Measurements from ENCODE around the gene NBPF3. TPM values are rescaled to one million over a fixed set of nuclear protein-coding genes. Genes with fewer than 3 reads are reported as not detected.
"Not testable (repeated sequence)": the region's sequence is repeated elsewhere in the genome, so short reads cannot be mapped to it uniquely, and the experiment has no call there.

Gene NBPF3
- total RNA-seq, 1 donor: 13.6 TPM

DNA sequence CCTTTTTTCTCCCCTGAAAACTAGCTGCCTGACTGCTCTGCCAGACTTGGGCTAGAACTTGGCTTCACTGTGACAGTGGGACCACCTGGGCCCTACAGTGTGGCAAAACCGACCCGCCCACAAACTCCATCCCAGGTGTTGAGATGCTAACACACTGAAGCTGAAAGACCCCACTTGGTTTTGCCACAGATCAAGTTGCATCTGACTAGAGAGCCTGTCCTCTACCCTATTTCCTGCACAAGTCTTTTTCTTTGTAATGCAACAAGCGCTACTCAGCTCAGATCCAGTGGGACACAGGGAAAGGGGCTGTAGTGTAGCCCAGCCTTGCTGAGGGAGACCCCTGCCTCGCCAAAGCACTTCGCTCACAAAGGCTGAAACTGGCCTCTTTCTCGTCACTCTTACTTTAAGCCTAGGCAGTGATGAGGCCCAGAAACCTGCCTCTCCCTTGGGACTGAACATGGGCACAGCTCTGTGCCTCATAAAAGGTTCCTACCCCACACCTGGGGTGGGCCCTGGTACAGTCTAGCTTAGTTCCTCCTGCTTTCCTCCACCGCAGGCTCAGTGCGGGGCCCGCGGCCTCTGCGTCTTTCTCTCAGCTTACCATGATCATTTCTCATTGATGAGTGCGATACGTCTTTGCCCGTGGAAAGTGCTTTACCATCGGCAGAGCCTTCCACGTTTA, 79.0 kb downstream of the NBPF3 start:
- no peak for DNase-seq (ENCODE audit: low read depth)
- TF ChIP-seq, protein P1, sequence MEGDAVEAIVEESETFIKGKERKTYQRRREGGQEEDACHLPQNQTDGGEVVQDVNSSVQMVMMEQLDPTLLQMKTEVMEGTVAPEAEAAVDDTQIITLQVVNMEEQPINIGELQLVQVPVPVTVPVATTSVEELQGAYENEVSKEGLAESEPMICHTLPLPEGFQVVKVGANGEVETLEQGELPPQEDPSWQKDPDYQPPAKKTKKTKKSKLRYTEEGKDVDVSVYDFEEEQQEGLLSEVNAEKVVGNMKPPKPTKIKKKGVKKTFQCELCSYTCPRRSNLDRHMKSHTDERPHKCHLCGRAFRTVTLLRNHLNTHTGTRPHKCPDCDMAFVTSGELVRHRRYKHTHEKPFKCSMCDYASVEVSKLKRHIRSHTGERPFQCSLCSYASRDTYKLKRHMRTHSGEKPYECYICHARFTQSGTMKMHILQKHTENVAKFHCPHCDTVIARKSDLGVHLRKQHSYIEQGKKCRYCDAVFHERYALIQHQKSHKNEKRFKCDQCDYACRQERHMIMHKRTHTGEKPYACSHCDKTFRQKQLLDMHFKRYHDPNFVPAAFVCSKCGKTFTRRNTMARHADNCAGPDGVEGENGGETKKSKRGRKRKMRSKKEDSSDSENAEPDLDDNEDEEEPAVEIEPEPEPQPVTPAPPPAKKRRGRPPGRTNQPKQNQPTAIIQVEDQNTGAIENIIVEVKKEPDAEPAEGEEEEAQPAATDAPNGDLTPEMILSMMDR (IDR thresholded peaks at IDR 0.05; ENCODE audit: insufficient read depth, low read length): no peak
- no peak overlapping the region for H3K4me3 ChIP-seq (ENCODE audit: low read depth, low read length)

DNA sequence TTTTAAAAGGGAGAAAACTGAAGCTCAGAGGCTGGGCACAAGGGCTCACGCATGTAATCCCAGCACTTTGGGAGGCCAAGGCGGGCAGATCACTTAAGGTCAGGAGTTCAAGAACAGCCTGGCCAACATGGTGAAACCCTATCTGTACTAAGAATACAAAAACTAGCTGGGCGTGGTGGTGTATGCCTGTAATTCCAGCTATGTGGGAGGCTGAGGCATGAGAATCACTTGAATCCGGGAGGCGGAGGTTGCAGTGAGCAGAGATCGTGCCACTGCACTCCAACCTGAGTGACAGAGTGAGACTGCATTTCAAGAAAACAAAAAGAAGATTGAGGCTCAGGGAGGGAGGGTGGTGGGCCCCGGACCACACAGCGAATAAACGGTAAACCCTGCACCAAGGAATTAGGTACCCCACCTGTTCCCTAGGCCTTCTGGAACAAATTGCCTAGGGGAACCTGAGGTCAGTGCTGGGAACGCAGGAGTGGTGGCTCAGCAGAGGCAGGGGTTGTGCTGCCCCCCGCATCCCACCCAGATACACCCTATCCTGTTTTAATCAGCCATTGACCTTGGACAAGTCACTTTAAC, 79.6 kb downstream of the NBPF3 start:
- H3K4me3 ChIP-seq (ENCODE audit: low read depth, low read length); DNase-seq (ENCODE audit: low read depth): not testable (repeated sequence)

DNA sequence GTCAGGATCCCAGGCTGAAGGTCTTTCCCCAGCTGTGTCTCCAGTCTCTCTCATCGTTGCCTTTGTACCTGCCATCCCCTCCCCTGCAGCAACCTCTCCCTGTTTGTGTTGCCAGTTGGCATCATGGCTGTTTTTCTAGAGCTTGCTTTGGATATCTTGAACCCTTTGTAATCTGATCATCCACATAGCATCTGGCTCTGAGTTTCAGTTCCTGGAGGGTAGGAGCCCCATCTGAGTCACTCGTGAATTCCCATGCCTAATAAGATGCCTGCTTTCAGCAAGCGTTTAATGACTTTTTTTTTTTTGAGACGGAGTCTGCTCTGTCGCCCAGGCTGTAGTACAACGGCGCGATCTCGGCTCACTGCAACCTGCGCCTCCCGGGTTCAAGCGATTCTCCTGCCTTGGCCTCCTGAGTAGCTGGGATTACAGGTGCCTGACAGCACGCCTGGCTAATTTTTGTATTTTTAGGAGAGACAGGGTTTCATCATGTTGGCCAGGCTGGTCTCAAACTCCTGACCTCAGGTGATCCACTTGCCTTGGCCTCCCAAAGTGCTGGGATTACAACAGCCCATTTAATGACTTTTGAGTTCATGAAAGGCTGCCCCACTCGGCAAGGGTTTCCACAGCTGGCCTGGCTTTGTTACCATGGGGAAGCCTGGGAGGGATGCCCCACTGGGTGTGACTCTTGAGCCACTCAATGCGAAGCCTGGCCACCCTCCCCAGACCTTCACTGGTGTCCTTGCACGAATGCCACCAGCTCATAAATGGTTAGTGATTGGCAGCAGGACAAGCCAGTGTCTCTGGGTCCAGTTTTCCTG, 81.2 kb downstream of the NBPF3 start:
- TF ChIP-seq, protein P1 (IDR thresholded peaks at IDR 0.05; ENCODE audit: insufficient read depth, low read length): no peak
- no peak overlapping the region for H3K4me3 ChIP-seq (ENCODE audit: low read depth, low read length)
- peak; percentile 44 for DNase-seq (ENCODE audit: low read depth)

DNA sequence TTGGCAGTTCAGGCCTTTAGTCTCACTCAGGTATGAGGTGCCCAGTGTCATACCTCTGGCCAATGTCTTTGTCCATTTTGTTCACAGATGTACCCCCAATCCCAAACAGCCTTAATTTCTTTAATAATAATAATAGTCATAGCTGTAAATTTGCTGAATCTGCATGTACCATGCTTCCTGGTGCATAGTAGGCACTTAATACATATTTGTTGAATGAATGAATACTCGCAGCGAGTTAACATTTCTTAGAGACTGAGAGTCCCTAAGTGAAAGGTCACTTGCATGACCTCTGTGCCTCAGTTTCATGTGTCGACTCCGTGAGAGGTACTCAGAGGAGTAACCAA, 81.8 kb downstream of the NBPF3 start:
- no peak for DNase-seq (ENCODE audit: low read depth)
- H3K4me3 ChIP-seq (ENCODE audit: low read depth, low read length): no peak overlapping the region
- TF ChIP-seq, protein P1 (IDR thresholded peaks at IDR 0.05; ENCODE audit: insufficient read depth, low read length): no peak

DNA sequence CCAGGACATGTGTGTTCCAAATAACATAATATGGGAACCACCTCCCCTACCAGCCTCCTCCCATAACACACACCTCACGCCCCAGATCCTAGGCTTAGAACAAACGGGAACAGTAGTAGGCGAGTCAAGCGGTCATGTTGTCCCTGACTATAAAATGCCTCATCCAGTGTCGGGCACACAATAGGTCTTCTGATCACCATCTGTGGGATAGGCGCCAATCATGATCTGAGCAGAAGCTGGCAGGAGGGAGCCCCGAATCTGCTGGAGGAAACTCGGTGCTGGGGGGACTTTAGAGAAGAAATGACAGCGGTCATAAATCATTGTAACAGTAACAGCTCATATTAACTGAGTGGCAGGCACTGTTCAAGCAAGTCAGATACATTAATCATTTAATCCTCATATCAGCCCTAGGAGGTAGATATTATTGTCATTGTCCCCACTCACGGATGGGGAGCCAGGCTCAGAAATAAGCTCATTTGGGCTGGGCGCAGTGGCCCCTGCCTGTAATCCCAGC, 82.6 kb downstream of the NBPF3 start:
- no peak for DNase-seq (ENCODE audit: low read depth)
- no peak overlapping the region for H3K4me3 ChIP-seq (ENCODE audit: low read depth, low read length)
- TF ChIP-seq, protein P1 (IDR thresholded peaks at IDR 0.05; ENCODE audit: insufficient read depth, low read length): no peak

DNA sequence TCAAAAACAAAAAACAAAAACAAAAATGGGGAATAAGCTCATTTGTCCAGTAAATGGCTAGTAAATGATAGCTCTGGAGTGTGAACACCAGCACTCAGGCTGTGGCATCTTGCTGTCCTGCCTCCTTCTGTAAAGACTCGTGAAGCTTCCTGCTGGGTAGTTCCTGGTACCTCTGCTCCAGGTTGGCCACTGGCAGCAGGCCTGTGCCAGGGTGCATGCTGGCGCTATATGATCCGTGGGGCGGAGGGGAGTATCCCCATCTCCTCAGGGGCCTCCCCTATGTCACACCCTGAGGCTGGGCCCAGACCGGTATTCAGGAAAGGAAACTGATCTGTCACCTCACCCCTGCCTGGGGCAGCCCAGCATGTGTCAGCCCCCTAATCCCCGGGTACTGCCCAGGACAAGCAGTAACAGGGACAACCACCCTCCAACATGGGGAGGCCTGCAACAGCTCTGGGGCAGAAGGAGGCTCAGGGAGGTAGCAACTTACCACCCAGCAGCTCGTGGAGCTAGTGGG, 83.4 kb downstream of the NBPF3 start:
- TF ChIP-seq, protein P1 (IDR thresholded peaks at IDR 0.05; ENCODE audit: insufficient read depth, low read length): no peak
- H3K4me3 ChIP-seq (ENCODE audit: low read depth, low read length): no peak overlapping the region
- no peak for DNase-seq (ENCODE audit: low read depth)

DNA sequence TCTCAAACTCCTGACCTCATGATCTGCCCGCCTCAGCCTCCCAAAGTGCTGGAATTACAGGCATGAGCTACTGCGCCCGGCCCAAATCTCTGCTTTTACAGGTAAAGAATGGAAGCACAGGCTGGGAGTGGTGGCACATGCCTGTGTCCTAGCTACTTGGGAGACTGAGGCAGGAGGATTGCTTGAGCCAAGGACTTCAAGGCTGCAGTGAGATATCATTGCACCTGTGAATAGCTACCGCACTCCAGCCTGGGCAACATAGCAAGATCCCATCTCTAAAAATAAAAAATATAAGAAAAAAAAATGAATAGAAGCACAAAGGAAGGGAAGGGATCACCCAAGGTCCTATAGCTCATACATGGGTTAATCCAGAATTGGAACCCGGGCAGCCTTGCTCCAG, 84.3 kb downstream of the NBPF3 start:
- no peak overlapping the region for H3K4me3 ChIP-seq (ENCODE audit: low read depth, low read length)
- TF ChIP-seq, protein P1 (IDR thresholded peaks at IDR 0.05; ENCODE audit: insufficient read depth, low read length): no peak
- no peak for DNase-seq (ENCODE audit: low read depth)
